ENCODE results near the gene HHIPL1.

- TF ChIP-seq CTCF (IDR thresholded peaks at IDR 0.05) (no peak), EZH2 (IDR thresholded peaks at IDR 0.05) (no peak), EZH2phosphoT487 (IDR thresholded peaks at IDR 0.05) (no peak)
These were observed 38.9 kb downstream of the HHIPL1 start, which contains the start of gene CYP46A1 for GRCh38 chr14:99683619-99684409.
